HUDEP-2 (cell line): ENCODE measurements around the gene PCYT1B.
"Not testable (repeated sequence)": the region's sequence is repeated elsewhere in the genome, so short reads cannot be mapped to it uniquely, and the experiment has no call there.

ENCODE experiments used
- DNase-seq, 76 experiments: peaks; one replicate each; lab custom pipeline; 2025; ENCODE audit not compliant: unreplicated experiment in 76 of 76; lab: John Stamatoyannopoulos, UW

PCYT1B gene

DNA sequence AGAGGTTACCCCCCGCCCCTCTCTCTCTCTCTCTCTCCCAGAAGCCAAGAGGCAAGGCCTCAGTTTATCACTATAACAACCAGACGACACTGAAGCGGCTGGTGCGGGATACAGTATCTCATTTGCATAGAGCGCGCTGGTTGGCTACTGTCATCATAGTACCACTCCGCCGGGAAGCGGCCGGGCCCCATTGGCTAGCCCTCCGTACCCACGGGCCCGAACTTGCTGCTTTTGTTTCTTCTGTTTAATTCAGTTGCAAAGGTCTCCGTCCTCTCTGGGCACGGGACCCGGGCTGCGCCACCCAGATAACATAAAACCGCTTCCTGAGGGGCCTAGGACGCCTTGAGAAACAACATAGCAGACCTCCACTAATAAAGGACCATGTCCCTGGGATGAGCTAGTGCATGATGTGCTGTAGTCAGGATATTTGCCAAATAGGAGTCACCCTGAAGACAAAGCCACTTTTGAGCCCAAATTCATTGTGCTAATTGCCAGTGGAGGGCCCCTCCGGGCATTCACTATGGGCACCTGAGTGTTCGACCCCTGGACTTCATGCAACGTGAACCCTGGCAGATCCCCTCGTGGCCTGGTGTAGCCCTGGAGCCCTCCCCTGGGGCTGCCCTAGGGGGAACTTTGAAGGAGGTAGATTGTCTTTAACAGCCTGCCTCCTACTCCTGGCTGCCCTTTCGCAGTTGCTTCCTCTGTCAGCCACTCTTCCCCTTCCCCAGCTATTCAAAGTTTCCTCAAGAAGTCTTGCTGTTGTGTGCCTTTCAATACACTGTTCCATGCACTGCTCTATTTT lies at the start of gene PCYT1B:
PCYT1B (minus strand) TSS at position 91 of the 802 bp plus-strand sequence. CDS start 242 bp downstream, outside the sequence.
- DNase-seq = peak in 75 of 76 experiments; percentile 6 to 81 (median 62)

DNA sequence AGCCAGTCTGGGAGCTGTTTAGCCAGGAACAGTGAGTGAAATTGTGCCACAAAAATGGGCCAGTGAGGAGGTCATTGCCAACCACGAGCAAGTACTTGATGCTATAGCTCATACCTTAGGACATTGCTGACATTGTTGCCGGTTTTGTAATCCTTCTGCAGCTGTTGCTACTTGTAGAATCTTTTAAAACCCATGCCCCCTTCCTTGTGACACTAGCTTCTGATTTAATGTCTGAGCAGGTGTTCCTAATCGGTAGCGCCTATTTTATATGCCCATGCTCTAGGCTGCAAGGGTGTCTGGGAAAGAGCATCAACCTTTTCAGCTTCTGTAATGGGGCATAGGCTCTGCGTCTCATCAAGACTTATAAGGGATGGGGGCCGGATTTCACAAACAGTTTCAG lies 49.1 kb upstream of the PCYT1B start:
- no peak for DNase-seq

DNA sequence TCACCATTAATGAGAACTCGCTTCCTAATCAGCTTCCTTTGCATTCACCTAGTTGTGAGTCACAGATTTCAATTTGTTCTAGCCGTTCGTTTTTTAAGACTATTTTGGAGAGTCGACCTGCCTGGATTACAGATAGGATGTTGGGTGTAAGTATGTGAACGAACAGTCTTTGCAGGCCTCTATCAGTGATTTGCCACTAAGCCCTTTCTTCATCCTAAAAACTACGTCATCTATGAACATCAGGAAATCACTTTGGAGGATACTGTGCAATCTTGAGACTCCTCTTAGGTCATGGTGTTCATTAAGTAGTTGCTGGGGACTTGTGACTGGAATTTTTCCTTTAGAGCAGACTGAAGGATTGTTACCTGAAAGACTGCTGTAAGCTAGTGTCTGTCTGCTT lies 47.7 kb upstream of the PCYT1B start:
- no peak for DNase-seq

DNA sequence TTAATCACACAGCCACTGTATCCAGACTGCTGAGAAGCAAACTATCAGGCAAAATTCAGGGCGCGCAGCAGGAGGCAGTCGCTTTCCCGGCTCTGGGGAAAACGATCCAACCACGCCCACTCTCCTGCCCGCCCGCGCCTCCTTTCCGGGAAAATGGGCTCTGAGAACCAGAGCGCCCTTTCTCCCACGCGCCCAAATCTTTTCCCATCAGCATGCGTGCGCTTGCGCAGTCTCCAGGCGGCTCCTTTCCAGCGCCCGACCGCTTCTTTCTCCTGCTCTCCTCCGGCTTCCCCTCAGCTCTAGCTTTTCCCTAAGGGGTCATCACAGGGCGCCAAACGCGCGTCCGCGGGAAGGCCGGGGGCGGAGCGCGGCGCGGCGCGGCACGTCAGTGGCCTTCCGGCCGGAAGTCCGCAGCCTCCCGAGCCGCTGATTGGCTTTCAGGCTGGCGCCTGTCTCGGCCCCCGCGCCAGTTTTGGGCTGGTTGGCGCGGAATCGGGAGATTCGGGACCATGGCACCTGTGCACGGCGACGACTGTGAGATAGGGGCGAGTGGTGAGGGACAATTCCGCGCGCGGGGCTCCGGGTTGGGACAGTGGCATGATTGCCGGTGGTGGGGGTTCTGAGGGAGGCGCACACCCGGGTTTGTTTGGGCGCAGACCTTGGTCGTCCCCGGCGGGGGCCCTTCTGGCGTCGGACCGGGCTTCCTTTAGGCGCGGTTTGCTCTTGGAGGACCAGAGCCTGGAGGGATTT lies 46.5 kb upstream of the PCYT1B start, which contains the start of gene POLA1:
POLA1 (plus strand) TSS at position 466 of the 750 bp plus-strand sequence; CDS start at position 510, 44 bp downstream.
- peak; percentile 10 to 92 (median 82) for DNase-seq

DNA sequence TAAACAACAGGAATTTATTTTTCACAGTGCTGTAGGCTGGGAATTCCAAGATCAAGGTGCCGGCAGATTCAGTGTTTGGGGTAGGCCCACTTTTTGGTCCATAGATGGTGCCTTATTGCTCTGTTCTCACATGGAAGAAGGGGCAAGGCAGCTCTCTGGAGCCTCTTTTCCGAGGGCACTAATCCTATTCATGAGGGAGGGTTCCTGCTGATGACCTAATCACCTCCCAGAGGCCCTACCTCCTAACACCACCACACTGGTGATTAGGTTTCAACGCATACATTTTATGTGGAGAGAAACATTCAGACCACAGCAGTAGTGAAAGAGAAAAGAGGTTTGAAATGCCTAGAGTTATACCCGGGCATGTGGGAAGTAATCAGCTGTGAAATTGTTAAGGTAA lies 45.2 kb upstream of the PCYT1B start:
- no peak for DNase-seq

DNA sequence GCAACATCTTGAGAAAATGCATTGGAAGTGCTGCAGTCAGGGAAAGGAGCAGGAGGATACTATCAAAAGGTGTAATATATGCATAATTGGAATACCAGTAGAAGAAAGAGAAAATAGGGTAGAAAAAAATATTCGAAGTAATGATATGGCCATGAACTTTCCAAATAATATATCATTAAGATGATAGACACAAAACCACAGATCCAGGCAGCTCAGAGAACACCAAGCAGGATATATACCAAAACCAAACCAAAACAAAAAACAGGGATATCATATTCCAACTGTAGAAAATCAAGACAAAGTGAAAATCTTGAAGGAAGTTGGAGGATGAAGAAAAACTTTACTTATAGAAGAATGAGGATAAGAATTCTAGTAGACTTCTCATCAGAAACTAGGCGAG lies 36.9 kb upstream of the PCYT1B start:
- DNase-seq = no peak

DNA sequence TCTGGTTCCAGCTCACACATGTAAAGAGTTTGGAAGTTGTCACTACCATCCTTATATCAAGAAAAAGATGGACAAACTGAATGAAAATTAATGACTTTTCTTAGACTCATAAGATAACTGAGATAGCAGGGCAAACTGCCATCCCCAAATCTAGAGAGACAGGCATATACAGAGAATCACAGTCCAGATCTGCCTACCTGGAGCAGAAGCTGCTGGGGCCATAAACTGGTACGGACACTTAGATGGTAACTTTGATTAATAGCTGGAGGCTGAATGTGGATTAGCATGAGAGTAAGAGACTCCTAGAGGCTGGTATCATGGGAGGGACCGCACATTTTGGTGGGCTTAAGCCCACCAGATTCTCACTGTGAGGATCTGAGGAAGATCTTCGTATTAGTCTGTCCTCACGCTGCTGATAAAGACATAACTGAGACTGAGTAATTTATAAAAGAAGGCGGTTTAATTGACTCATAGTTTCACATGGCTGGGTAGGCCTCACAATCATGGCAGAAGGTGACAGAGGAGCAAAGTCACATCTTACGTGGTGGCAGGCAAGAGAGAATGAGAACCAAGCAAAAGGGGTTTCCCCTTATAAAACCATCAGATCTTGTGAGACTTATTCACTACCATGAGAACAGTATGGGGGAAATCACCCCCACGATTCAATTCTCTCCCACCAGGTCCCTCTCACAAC lies 35.7 kb upstream of the PCYT1B start:
- DNase-seq = no peak

DNA sequence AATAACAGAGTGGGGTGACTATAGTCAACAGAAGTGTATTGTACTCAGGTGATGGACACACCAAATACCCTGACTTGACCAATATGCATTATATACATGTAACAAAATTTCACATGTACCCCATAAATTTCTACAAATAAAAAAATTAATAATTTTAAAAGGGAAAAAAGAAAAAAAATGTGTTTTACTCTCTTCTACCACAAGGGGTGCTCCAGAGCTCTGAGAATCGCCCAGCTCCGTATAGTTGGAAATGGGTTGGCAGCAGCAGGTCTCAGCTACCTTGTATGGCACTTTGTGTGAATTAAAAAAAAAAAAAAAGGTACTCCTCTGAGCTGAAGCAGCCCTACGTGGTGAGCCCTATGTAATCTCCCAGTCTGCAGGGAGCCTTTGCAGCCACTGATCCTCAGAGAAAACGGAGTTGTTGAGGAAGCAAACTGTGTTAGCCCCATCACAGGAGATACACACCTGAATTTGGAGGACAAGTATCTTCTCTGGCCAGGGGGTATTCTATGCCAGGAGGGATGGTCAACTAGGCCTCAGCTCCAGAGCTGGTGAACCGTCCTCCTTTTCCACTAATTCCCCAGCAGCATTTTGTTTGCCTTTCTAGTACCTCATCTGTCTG lies 29.4 kb upstream of the PCYT1B start:
- peak in 1 of 76 experiments; percentile 1 for DNase-seq

DNA sequence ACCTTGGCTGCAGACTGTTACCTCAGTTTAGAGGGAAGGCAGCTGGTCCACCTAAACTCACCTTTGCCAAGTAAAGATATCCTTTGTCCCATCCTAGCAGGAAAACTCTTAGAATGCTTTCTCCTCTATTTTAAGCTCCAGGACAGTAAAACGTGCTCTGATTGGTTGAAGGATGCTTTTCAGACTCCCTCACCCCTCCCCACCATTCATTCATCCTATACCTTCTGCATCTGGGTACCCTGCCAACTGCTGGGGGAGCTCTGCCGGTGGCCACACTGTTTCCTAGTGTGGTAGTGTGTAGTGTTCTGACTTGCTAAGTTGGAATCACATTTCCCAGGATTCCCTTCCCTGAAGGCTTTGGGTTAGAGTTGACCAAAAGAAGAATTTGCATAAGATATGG lies 26.3 kb upstream of the PCYT1B start:
- DNase-seq = no peak

DNA sequence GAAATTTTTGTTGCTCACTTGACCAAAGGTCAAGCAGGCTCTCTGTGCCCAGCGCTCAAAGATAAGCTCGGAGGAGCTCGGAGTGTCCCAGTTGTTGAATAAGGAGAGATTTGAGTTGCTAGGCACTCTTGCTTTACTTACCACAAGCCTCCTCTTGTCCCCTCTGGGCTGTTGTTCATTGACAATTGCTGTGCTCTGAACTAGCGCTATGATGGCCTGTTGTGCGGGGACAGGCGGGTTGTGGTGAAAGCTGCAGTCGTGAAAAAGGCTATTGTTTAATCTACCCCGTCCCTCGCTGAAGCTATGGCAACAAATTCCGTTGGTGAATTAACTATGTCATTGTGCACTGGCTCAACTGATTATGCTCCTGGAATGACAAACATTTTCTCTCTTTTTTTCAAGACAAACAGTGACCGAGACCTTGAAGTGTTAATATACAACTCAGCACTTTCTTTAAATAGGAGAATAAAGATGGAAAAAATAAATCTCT lies 25.6 kb upstream of the PCYT1B start:
- no peak for DNase-seq

DNA sequence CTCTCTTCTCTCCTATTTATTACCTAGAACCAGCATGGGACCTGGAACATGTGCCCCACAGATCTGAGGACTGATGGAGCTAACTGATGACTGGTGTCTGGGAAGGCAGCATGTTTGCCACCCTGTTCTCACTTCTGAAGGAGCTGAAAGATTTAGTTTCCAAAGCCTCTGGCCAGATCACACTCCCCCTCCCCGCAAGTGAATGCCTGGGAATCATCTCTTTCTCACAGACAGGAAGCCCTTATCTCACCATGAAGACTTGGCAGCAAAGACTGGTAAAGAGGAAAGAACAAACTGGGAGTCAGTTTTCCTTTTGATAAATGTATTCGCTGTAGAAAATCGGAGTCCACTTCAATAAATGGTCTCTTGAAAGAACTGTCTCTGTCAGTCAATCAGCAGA lies 21.0 kb upstream of the PCYT1B start:
- DNase-seq = no peak

DNA sequence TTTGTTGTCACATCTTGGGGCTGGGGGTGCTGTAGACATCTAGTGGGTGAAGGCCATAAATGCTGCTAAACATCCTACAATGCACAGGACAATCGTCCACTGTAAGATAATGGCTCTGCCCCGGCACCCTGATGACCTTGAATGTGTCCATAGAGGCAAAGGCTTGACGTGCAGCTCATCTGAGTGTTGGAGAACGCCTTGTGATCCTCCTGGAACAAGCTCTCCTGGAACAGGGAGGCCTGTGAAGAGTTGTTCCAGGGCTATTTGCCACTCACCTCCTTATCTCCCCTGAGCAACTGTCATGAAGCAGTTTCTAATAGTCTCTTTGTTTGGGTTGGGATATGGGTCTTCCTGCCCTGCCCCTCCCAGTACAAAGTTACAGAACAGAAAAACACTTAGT lies 15.2 kb upstream of the PCYT1B start:
- peak in 3 of 76 experiments; percentile 1 for DNase-seq

DNA sequence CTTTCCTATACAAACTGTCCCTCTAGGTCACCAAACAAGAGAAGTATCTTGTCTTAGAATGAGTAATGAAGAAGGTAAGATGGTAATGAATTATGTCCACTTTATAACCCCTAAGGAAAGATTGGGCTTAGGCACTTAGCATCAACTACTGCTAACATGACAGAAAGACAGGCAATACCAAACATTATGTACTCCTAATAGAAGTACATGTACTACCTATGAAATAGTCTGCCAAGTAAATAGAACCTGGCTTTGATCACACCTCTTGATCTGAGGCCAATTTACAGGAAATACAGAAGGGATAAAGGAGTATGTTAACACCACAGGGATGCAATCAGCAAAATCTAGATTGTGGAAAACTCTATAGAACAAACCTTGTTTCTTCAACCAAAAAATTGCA lies 14.1 kb upstream of the PCYT1B start:
- DNase-seq = no peak

DNA sequence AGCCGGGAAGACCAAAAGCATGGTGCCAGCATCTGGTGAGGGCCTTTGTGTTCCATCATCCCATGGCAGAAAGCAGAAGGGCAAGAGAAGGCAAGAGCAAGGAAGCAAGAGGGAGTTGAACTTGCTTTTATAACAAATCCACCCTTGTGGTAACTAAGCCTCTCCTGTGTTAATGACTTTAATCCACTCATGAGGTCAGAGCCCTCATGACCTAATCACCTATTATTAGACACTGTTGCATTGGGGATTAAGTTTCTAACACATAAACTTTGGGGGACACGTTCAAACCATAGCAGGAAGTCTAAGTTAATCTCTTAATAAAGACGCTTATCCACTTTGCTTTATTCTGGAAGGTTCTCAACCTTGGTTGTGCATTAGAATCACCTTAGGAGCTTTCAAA lies 12.5 kb upstream of the PCYT1B start:
- no peak for DNase-seq

DNA sequence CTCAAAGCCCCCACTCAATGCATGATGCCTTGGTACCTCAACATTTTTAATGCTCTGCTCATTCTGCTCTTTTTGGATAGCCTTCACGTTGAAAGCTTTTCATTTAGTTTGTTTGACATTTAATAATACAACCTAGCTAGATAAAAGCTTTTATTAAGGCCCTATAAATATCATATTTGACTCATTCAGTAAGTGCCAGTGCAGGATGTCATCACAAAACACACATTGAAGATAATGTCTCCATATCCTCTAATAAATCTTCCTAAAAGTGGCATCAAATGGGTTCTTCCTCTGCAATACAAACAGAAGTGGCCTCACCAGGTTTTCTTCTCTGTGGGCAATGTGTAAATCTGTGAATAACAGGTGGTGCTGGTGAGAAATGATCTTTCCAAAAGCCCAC lies 12.0 kb upstream of the PCYT1B start:
- no peak for DNase-seq

DNA sequence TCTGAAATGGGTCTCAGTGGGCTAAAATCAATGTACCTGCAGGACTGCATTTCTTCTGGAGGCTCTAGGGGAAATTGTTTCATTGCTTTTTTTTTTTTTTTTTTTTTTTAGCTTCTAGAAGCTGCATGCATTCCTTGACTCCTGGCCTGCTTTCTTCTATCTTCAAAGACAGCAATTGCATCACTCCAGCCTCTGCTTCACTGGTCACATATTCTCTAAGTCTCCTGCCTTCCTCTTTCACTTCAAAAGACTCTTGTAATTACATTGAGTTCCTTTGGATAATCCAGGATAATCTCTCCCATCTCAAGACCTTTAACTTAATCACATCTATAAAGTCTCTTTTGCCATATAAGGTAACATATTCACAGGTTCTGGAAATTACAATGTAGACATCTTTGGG lies 11.3 kb upstream of the PCYT1B start:
- no peak for DNase-seq

DNA sequence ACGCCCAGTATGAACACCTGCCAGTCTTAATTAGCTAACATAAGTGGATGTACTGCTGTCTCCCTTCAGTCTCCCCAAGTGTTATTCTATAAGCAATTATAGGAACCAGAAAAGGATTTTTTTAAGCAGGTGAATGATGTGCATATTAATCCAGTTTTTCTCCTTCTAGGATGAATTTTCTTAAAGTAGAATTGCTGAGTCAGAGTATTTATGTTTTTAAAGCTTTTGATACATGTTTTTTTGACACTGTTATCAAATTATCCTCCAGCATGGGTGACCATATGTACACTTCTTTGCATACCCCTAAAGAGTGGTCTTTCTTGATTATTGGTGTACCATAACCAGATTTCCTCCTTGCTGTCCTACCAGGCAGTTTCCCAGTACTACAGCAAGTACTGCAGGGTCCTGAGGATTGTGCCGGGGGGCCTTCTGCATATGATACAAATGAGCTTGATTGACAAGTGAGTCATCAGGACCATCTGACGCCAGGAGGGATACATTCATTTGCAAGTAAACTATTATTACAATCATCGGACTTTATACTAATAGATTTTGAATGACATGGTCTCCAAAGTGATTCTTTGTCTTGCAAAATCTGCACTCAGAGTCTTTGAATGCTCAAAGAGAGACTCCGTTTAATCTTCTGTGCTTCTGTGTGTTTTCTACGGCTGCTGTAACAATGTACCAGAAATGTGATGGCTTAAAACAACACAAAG lies 10.7 kb upstream of the PCYT1B start:
- no peak for DNase-seq

DNA sequence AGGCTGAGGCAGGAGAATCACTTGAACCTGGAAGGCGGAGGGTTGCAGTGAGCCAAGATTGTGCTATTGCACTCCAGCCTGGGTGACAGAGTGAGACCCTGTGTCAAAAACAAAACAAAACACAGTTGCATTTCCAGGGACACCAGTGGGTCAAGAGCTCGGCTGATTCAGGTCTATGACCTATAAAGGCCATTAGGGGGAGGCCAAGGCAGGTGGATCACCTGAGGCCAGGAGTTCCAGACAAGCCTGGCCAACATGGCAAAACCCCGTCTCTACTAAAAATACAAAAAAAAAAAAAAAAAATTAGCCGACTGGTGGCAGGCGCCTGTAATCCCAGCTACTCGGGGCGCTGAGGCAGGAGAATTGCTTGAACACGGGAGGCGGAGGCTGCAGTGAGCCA lies 8.5 kb upstream of the PCYT1B start:
- not testable (repeated sequence) for DNase-seq

DNA sequence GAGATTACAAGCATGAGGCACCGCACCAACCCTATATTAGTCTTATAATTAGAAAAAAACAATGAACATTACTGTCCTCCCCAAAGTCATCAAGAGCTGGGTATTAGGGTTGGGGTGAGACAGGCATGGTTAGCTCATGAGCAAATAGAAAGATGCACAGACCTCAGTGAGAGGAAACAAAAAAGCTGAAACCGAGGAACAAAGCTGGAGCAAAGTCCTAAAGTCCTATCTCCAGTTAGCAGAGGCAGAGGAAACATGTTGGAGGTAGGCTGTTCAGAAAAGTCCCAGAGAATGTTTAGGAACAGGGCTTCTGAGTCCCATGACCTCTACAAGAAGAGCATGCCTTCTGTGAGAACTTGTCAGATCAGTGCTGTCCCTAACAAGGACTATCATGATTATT lies 4.6 kb upstream of the PCYT1B start:
- no peak for DNase-seq

DNA sequence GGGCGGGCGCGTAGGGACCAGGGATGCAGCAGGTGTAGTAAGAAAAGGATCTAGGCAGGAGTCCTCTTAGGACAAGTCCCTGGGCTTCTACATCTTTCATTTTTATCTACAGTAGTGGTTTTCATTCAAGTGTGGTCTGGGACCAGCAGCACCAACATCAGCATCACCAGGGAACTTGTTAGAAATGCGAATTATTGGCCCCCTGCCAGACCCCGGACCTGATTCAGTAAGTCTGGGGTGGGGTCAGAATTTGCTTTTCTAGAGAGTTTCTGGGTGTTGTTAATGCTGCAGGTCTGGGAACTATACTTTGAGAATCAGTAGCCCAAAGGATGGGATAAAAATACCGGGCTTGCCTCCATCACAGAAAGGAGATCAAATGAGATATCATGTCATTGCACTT lies 1.3 kb upstream of the PCYT1B start:
- DNase-seq = no peak
